ENCODE data around the gene VPS13A.

DNA sequence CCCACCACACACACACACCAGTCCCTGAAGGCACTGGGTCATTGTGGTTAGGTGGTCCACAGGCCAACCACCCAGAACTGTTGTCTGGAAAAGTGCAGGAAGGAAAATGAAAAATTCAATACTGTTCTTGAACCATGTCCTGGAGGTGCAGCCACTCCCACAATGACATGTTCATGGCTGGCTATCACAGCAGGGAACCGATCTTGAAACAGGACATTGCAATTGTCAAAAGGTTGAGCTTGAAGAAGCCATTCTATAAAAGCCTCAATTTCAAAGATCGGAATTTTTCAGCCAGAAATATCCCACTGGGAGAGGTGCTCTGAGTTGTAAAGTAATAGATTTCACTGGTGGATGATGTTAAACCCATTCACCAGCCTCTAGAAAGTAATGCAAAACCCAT, 252.6 kb downstream of the VPS13A start:
- TF ChIP-seq CTCF (conservative IDR thresholded peaks at IDR 0.05; ENCODE audit: low read depth, low read length), result no peak
- TF ChIP-seq EZH2 (IDR thresholded peaks at IDR 0.05; ENCODE audit: borderline replicate concordance, low read depth, low read length, poor library complexity, severe bottlenecking), result no peak
